ENCODE measurements around the gene BBIP1.

DNA sequence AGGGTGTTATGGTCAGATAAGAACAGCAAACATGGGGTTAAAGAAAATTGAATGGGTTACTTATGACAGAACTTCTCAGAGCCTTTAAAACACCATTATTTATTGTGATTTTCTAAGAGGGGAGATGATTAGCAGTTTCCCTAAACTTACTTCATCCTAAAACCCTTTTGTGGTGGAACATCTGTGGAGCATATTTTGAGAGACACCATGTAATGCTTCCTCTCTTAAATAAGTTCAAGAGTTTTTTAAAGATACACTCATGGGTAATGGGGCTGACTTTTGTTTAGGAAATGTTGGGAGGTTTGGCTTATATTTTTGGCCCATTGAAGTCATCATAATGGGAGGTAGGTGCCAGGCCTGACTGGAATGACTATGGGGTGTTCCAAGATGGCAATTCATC, 55.6 kb downstream of the BBIP1 start:
- TF ChIP-seq LEF1 (IDR thresholded peaks at IDR 0.05; ENCODE audit: borderline replicate concordance) (no peak), SP1 (IDR thresholded peaks at IDR 0.05) (no peak), FOXA1 (IDR thresholded peaks at IDR 0.05) (no peak), HDGF (IDR thresholded peaks at IDR 0.05; ENCODE audit: borderline replicate concordance) (no peak), FOXK2 (IDR thresholded peaks at IDR 0.05) (no peak), FOXM1 (IDR thresholded peaks at IDR 0.05; ENCODE audit: borderline replicate concordance) (no peak), ARNT (IDR thresholded peaks at IDR 0.05) (no peak), BHLHE40 (IDR thresholded peaks at IDR 0.05; ENCODE audit: borderline replicate concordance) (no peak), ZNF384 (IDR thresholded peaks at IDR 0.05) (no peak), ELF4 (IDR thresholded peaks at IDR 0.05) (no peak), TARDBP (IDR thresholded peaks at IDR 0.05) (no peak), SUZ12 (IDR thresholded peaks at IDR 0.05) (no peak)
- TF ChIP-seq, protein P1, sequence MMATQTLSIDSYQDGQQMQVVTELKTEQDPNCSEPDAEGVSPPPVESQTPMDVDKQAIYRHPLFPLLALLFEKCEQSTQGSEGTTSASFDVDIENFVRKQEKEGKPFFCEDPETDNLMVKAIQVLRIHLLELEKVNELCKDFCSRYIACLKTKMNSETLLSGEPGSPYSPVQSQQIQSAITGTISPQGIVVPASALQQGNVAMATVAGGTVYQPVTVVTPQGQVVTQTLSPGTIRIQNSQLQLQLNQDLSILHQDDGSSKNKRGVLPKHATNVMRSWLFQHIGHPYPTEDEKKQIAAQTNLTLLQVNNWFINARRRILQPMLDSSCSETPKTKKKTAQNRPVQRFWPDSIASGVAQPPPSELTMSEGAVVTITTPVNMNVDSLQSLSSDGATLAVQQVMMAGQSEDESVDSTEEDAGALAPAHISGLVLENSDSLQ (IDR thresholded peaks at IDR 0.05), result no peak

All from HEK293T (cell line).